Spleen (tissue), 7 donors: Measurements from ENCODE around the gene FBXO22.
A peak's percentile ranks its signal among the peaks of the same experiment; 100 is the strongest.

Source experiments
- POLR2A ChIP-seq, 3 donors: fragments of 450-650 bp; IDR thresholded peaks; one replicate each; pipeline ENCODE4 v1.5.1; 2017; ENCODE audit warnings: antibody characterized with exemption in 3 of 3, mild to moderate bottlenecking in 1 of 3
- TF ChIP-seq, protein P1 (sequence below), 11 experiments: fragments of 200-600 bp in 7 of 11; fragments of 450-650 bp in 4 of 11; sonication (generic) in 4 of 11; IDR thresholded peaks in 8 of 11; conservative IDR thresholded peaks in 3 of 11; 1 replicate in 7 of 11; 2 replicates in 4 of 11; pipeline versions ENCODE4 v1.4.0 to v1.8.0; 2016 to 2021; ENCODE audit warnings: antibody characterized with exemption in 11 of 11, inconsistent platforms in 4 of 11, mild to moderate bottlenecking in 1 of 11
- donor health status: DM: no; HTN: no; CAD: no; lungs with moderate emphysema.
- donor health status: DM: no; HTN: no; CAD: no.
- donor health status: DM: no; HTN: no; CAD: no.

DNA sequence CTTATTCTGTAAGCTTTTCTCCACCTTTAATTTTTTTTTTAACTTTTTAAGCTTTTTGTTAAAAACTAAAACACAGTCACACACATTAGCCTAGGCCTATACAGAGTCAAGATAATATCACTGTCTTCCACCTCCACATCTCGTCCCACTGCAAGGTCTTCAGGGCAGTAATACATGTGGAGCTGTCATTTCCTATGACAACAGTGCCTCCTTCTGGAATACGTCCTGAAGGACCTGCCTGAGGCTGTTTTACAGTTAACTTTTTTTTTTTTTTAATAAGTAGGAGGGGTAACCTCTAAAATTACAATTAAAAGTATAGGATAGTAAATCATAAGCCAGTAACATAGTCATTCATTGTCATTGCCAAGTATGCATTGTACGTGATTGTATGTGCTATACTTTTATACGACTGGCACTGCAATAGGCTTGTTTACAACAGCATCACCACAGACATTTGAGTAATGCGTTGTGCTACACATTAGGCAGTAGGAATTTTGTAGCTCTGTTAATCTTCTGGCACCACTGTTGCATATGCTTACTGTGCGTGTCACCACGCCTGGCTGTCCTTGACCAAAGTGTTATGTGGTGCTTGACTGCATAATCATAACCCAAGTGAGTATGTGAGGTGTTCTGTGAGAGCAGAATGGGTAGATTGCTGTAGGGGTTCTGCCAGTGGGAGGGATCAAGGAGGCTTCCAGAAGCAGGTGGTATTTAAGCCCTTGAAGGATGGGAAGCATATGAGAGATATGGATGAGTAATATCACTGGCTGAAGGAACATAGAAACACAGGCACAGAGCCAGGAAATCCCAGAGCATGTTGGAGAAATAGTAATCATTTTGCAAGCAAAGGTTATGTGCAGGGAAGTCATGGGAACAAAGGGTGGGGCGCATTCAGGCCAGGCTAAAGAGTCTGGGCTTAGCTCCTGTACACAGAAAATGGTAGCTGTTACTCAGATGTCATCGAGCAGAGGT, 18.3 kb downstream of the FBXO22 start:
- no peak for TF ChIP-seq POLR2A (IDR thresholded peaks at IDR 0.05)
- TF ChIP-seq, protein P1, sequence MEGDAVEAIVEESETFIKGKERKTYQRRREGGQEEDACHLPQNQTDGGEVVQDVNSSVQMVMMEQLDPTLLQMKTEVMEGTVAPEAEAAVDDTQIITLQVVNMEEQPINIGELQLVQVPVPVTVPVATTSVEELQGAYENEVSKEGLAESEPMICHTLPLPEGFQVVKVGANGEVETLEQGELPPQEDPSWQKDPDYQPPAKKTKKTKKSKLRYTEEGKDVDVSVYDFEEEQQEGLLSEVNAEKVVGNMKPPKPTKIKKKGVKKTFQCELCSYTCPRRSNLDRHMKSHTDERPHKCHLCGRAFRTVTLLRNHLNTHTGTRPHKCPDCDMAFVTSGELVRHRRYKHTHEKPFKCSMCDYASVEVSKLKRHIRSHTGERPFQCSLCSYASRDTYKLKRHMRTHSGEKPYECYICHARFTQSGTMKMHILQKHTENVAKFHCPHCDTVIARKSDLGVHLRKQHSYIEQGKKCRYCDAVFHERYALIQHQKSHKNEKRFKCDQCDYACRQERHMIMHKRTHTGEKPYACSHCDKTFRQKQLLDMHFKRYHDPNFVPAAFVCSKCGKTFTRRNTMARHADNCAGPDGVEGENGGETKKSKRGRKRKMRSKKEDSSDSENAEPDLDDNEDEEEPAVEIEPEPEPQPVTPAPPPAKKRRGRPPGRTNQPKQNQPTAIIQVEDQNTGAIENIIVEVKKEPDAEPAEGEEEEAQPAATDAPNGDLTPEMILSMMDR (IDR thresholded peaks at IDR 0.05 in 8 of 11, conservative IDR thresholded peaks at IDR 0.05 in 3 of 11) = peak in 8 of 11 experiments; percentile 15 to 42 (median 32)
